Caco-2 (cell line): Measurements from ENCODE around the gene CACNA2D2. TPM values are rescaled to one million over a fixed set of nuclear protein-coding genes. Genes with fewer than 3 reads are reported as not detected.

ENCODE experiments used
- BruUV-seq: library from RNA; stranded (reverse); fragments of 400-500 nt; replicated peaks from 2 replicates; lab custom pipeline; 2021; lab: Mats Ljungman, UMichigan
- CTCF ChIA-PET: fragments of 300-600 bp; sonication (Branson Sonifier 250); formaldehyde crosslinking; loops from one replicate; lab custom pipeline; 2022; ENCODE audit warnings: antibody characterized with exemption; lab: Charles Lee
- POLR2A ChIA-PET: fragments of 300-600 bp; sonication (Branson Sonifier 250); formaldehyde crosslinking; loops from one replicate; lab custom pipeline; 2022; ENCODE audit warnings: antibody characterized with exemption; lab: Charles Lee
- DNase-seq, 2 experiments: peaks; one replicate each; pipeline versions ENCODE4 v3.0.0 to v3.0.0-alpha.2; 2020 to 2022
- H3K27me3 ChIP-seq: replicated peaks from 2 replicates; pipeline ENCODE4 v1.6.0; 2011; ENCODE audit warnings: low read length; ENCODE audit not compliant: control insufficient read depth, insufficient read depth
- H3K36me3 ChIP-seq: 2 replicates; pipeline ENCODE4 v1.5.1; 2011; ENCODE audit warnings: low read length; ENCODE audit not compliant: control insufficient read depth, insufficient read depth
- H3K4me1 ChIP-seq: fragments of 250-450 bp; sonication (Bioruptor Pico); 2 replicates; pipeline ENCODE4 v1.5.1; 2020; ENCODE audit warnings: mild to moderate bottlenecking
- H3K4me3 ChIP-seq: 2 replicates; pipeline ENCODE4 v1.5.1; 2011; ENCODE audit warnings: low read depth, mild to moderate bottlenecking, control low read depth, low read length
- H3K9me3 ChIP-seq: fragments of 250-450 bp; sonication (Bioruptor Pico); 2 replicates; pipeline ENCODE4 v1.5.1; 2020; ENCODE audit warnings: mild to moderate bottlenecking, moderate library complexity
- H3K27ac Mint-ChIP-seq: one replicate; pipeline ENCODE4 v1.8.0; 2022; ENCODE audit warnings: mixed read lengths; ENCODE audit not compliant: unreplicated experiment
- H3K27me3 Mint-ChIP-seq: one replicate; pipeline ENCODE4 v1.8.0; 2022; ENCODE audit warnings: mixed read lengths; ENCODE audit not compliant: insufficient read depth, unreplicated experiment
- H3K36me3 Mint-ChIP-seq: one replicate; pipeline ENCODE4 v1.8.0; 2022; ENCODE audit warnings: mild to moderate bottlenecking, mixed read lengths; ENCODE audit not compliant: insufficient read depth, unreplicated experiment
- H3K4me1 Mint-ChIP-seq: one replicate; pipeline ENCODE4 v1.8.0; 2022; ENCODE audit warnings: low read depth, mixed read lengths; ENCODE audit not compliant: unreplicated experiment
- H3K4me3 Mint-ChIP-seq: one replicate; pipeline ENCODE4 v1.8.0; 2022; ENCODE audit warnings: mild to moderate bottlenecking, moderate library complexity, mixed read lengths; ENCODE audit not compliant: unreplicated experiment
- H3K9me3 Mint-ChIP-seq: one replicate; pipeline ENCODE4 v1.8.0; 2022; ENCODE audit warnings: mixed read lengths; ENCODE audit not compliant: unreplicated experiment
- intact Hi-C: fragments of 100-400 bp; cut with micrococcal nuclease; formaldehyde crosslinking; loops from one replicate; pipeline ENCODE4 v1.10.0; 2022; ENCODE audit not compliant: unreplicated experiment
- total RNA-seq: library from RNA; stranded (reverse); gene quantifications from 2 replicates; pipeline ENCODE4 v1.2.3, GENCODE V29; 2022
- TF ChIP-seq, protein P1 (sequence below), 2 experiments: fragments of 200-600 bp in 1 of 2; IDR thresholded peaks; 1 replicate in 1 of 2; 2 replicates in 1 of 2; pipeline versions ENCODE4 v1.5.1 to v1.8.0; 2011 to 2022; ENCODE audit warnings: antibody characterized with exemption in 1 of 2, control low read depth in 1 of 2, inconsistent platforms in 1 of 2, low read depth in 1 of 2, low read length in 1 of 2, mild to moderate bottlenecking in 1 of 2, moderate library complexity in 1 of 2; ENCODE audit not compliant: insufficient read depth in 1 of 2, severe bottlenecking in 1 of 2, unreplicated experiment in 1 of 2

Gene CACNA2D2
- total RNA-seq, 1 experiment from 2014 or later, result 0.25 TPM

DNA sequence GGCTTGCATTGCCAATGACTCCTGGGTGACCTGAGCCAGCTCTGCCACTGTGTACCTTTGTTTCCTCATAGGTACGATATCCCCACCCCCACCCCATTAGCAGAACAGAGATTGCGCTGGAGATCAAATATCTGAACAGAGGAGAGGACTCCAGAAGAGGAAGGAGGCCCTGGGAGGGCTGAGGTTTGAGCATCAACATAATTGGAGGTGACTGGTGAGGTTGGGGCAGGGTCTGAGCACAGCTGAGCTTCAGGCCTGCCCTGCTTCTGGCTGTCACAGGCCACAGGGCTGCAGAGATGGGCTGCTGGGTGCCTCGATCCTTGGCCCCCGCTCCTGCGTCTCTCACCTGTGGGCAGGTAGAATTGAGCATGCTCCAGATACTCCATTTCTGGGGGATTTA, 21.3 kb upstream of the CACNA2D2 start:
- POLR2A ChIA-PET, result no interaction called here
- TF ChIP-seq, protein P1, sequence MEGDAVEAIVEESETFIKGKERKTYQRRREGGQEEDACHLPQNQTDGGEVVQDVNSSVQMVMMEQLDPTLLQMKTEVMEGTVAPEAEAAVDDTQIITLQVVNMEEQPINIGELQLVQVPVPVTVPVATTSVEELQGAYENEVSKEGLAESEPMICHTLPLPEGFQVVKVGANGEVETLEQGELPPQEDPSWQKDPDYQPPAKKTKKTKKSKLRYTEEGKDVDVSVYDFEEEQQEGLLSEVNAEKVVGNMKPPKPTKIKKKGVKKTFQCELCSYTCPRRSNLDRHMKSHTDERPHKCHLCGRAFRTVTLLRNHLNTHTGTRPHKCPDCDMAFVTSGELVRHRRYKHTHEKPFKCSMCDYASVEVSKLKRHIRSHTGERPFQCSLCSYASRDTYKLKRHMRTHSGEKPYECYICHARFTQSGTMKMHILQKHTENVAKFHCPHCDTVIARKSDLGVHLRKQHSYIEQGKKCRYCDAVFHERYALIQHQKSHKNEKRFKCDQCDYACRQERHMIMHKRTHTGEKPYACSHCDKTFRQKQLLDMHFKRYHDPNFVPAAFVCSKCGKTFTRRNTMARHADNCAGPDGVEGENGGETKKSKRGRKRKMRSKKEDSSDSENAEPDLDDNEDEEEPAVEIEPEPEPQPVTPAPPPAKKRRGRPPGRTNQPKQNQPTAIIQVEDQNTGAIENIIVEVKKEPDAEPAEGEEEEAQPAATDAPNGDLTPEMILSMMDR (IDR thresholded peaks at IDR 0.05; ENCODE audit: insufficient read depth in 1 of 2, low read depth in 1 of 2, low read length in 1 of 2, severe bottlenecking in 1 of 2, unreplicated experiment in 1 of 2), result no peak
- H3K27ac Mint-ChIP-seq, result no peak overlapping the region
- no peaks in the 10 kb centered on the region for H3K9me3 Mint-ChIP-seq
- H3K36me3 Mint-ChIP-seq, result no peaks in the 10 kb centered on the region
- no peak overlapping the region for H3K4me3 Mint-ChIP-seq
- BruUV-seq, result no TSS peak
- Histone ChIP-seq H3K36me3 (no peaks in the 10 kb centered on the region), H3K27me3 (no peaks in the 10 kb centered on the region; the same call in 1 of the 2 replicates), H3K9me3 (no peaks in the 10 kb centered on the region), H3K4me3 (no peak overlapping the region), H3K4me1 (peaks cover under 1% of the 10 kb centered on the region; the same call in 1 of the 2 replicates)
- intact Hi-C loops, result no loop called here
- H3K27me3 Mint-ChIP-seq, result peaks cover 13% of the 10 kb centered on the region
- H3K4me1 Mint-ChIP-seq, result no peaks in the 10 kb centered on the region
- CTCF ChIA-PET, result no interaction called here
- DNase-seq, result no peak

DNA sequence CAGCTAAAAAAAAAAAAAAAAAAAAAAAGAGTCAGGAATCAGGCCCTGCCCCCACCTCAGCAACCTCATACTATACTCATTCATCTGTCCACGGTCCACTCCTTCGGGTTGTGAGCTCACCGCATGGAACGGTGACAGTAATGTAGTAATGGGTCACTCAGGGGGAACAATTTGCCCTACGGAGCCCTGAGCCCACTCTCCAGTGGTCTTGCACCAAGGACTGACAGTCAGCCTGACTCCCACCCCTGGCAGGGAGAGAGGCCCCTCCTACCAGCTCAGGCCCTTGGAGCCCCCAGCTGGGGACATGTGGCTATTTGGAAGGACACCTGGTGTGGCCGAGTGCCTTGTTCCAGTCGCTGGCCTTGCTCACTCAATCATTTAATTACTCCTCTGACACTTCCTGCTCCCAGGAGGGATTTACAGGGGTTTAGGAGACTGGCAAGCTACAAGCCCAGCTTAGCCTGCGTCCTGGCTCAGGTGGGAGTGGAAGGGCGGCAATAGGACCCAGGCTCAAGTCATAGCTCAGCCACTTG, 19.9 kb upstream of the CACNA2D2 start:
- H3K4me1 Mint-ChIP-seq, result no peaks in the 10 kb centered on the region
- Histone ChIP-seq H3K4me3 (no peak overlapping the region), H3K9me3 (no peaks in the 10 kb centered on the region), H3K27me3 (no peaks in the 10 kb centered on the region; the same call in none of the 2 replicates), H3K36me3 (no peaks in the 10 kb centered on the region), H3K4me1 (0 out of 2 replicates have a peak, but pooled peaks cover 3% of the 10 kb centered on the region)
- H3K36me3 Mint-ChIP-seq, result no peaks in the 10 kb centered on the region
- intact Hi-C loops, result no loop called here
- H3K27ac Mint-ChIP-seq, result no peak overlapping the region
- no peaks in the 10 kb centered on the region for H3K9me3 Mint-ChIP-seq
- ChIA-PET POLR2A (no interaction called here), CTCF (interaction anchor here (0.6 to 1.3 kb wide), 2 partner anchors 19 to 668 kb away, joined by 4 to 6 read pairs; no protein-coding TSS in a partner anchor)
- no peak overlapping the region for H3K4me3 Mint-ChIP-seq
- peaks cover 4% of the 10 kb centered on the region for H3K27me3 Mint-ChIP-seq
- TF ChIP-seq, protein P1 (IDR thresholded peaks at IDR 0.05; ENCODE audit: insufficient read depth in 1 of 2, low read depth in 1 of 2, low read length in 1 of 2, severe bottlenecking in 1 of 2, unreplicated experiment in 1 of 2), result no peak
- DNase-seq, result no peak
- BruUV-seq, result no TSS peak

DNA sequence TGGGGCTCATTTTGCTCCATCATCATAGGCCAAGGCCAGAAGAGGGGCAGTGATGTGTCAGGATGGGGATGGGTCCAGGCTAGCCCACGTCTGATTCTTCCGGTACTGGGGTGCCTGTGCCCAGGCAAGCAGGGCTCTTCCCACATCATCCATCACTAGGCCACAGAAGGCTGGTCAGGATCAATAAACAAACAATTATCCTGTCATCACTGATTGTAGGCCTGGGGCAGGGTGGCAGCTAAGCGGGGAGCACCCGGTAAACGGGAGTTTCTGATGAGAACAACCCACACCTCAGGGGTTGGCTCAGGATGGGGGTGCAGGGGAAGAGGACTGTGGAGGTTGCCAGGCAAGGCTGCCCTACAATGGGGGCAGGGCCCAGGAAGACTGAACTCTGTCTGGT, 18.1 kb upstream of the CACNA2D2 start:
- CTCF ChIA-PET, result interaction anchor here (0.7 to 1.4 kb wide), 2 partner anchors 21 to 785 kb away, joined by 3 to 5 read pairs; no protein-coding TSS in a partner anchor
- H3K9me3 Mint-ChIP-seq, result no peaks in the 10 kb centered on the region
- H3K4me1 Mint-ChIP-seq, result no peaks in the 10 kb centered on the region
- intact Hi-C loops, result no loop called here
- TF ChIP-seq, protein P1 (IDR thresholded peaks at IDR 0.05; ENCODE audit: insufficient read depth in 1 of 2, low read depth in 1 of 2, low read length in 1 of 2, severe bottlenecking in 1 of 2, unreplicated experiment in 1 of 2), result no peak
- H3K36me3 Mint-ChIP-seq, result no peaks in the 10 kb centered on the region
- Histone ChIP-seq H3K27me3 (no peaks in the 10 kb centered on the region; the same call in none of the 2 replicates), H3K9me3 (no peaks in the 10 kb centered on the region), H3K36me3 (no peaks in the 10 kb centered on the region), H3K4me1 (0 out of 2 replicates have a peak, but pooled peaks cover 3% of the 10 kb centered on the region), H3K4me3 (no peak overlapping the region)
- no peak overlapping the region for H3K27ac Mint-ChIP-seq
- POLR2A ChIA-PET, result no interaction called here
- no peak for DNase-seq
- H3K27me3 Mint-ChIP-seq, result peaks cover 4% of the 10 kb centered on the region
- no TSS peak for BruUV-seq
- no peak overlapping the region for H3K4me3 Mint-ChIP-seq
